ENCODE results near the gene LRRC28.
"Not testable (repeated sequence)": the region's sequence is repeated elsewhere in the genome, so short reads cannot be mapped to it uniquely, and the experiment has no call there.

Gene LRRC28

DNA sequence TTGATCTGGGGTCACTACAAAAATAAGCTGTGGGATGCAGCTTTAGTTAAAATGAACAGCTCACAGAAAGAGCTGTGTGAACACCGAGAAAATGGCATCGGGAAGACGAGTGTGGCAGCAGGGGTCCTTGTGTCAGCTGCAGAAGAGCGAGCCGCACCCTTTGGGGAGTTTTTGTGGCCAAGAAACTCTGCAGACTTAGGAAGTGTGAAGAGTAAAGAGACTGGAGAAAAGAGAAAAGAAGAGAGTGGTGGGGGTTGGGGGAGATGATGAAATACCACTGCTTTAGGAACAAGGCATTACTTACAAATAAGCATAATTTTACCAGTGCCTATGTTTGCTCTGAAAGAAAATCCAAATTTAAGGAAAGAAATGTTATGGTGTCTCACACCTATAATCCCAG lies 147.8 kb downstream of the LRRC28 start:
- TF ChIP-seq, protein P1, sequence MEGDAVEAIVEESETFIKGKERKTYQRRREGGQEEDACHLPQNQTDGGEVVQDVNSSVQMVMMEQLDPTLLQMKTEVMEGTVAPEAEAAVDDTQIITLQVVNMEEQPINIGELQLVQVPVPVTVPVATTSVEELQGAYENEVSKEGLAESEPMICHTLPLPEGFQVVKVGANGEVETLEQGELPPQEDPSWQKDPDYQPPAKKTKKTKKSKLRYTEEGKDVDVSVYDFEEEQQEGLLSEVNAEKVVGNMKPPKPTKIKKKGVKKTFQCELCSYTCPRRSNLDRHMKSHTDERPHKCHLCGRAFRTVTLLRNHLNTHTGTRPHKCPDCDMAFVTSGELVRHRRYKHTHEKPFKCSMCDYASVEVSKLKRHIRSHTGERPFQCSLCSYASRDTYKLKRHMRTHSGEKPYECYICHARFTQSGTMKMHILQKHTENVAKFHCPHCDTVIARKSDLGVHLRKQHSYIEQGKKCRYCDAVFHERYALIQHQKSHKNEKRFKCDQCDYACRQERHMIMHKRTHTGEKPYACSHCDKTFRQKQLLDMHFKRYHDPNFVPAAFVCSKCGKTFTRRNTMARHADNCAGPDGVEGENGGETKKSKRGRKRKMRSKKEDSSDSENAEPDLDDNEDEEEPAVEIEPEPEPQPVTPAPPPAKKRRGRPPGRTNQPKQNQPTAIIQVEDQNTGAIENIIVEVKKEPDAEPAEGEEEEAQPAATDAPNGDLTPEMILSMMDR (IDR thresholded peaks at IDR 0.05; ENCODE audit: low read depth, low read length, missing control alignments) = no peak
- DNase-seq (ENCODE audit: low read depth) = no peak
- no peak overlapping the region for H3K4me3 ChIP-seq (ENCODE audit: low read depth, low read length)
- in situ Hi-C loops (cut with HindIII; ENCODE audit: low sequenced_read_pairs) = no loop called here

GRCh38 chr15:99399618-99400017 lies 148.3 kb downstream of the LRRC28 start:
- no peak overlapping the region for H3K4me3 ChIP-seq (ENCODE audit: low read depth, low read length)
- DNase-seq (ENCODE audit: low read depth) = no peak
- in situ Hi-C loops (cut with HindIII; ENCODE audit: low sequenced_read_pairs) = no loop called here
- TF ChIP-seq, protein P1 (IDR thresholded peaks at IDR 0.05; ENCODE audit: low read depth, low read length, missing control alignments) = no peak

DNA sequence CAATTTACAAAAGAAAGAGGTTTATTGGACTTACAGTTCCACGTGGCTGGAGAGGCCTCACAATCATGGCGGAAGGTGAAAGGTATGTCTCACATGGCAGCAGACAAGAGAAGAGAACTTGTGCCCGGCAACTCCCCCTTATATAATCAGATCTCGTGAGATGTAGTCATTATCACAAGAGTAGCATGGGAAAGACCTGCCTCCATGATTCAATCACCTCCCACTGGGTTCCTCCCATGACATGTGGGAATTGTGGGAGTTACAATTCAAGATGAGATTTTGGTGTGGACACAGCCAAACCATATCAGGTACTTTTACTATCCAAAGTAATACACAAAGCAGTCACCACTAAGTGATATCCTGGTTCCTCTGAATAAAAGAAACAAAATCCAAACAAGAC lies 149.9 kb downstream of the LRRC28 start:
- DNase-seq (ENCODE audit: low read depth); in situ Hi-C loops (cut with HindIII; ENCODE audit: low sequenced_read_pairs); H3K4me3 ChIP-seq (ENCODE audit: low read depth, low read length): not testable (repeated sequence)

- TF ChIP-seq, protein P1 (IDR thresholded peaks at IDR 0.05; ENCODE audit: low read depth, low read length, missing control alignments) = no peak
- peak; percentile 13 for DNase-seq (ENCODE audit: low read depth)
- no peak overlapping the region for H3K4me3 ChIP-seq (ENCODE audit: low read depth, low read length)
- in situ Hi-C loops (cut with HindIII; ENCODE audit: low sequenced_read_pairs) = no loop called here
Measured at GRCh38 chr15:99402014-99402729, 150.9 kb downstream of the LRRC28 start.

DNA sequence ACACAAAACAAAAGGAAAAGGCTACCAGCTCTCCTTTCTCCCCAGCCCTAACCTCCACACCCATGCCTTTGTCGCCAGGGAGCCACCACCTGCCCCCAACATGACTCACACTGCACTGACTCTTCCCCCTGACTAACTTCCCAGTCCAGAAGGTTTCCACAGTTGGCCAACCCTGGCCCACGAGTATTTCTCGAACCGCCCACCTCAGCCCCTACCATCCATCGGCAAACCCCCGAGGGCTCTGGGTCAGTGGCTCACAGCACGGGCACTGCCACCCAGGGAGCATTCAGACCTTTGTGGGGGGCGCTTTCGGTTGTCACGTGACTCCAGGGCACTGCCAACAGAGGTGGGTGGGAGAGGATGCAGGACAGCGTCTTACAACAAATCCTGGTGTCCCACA lies 152.3 kb downstream of the LRRC28 start:
- TF ChIP-seq, protein P1 (IDR thresholded peaks at IDR 0.05; ENCODE audit: low read depth, low read length, missing control alignments) = no peak
- in situ Hi-C loops (cut with HindIII; ENCODE audit: low sequenced_read_pairs) = no loop called here
- no peak overlapping the region for H3K4me3 ChIP-seq (ENCODE audit: low read depth, low read length)
- DNase-seq (ENCODE audit: low read depth) = no peak

- in situ Hi-C loops (cut with HindIII; ENCODE audit: low sequenced_read_pairs) = no loop called here
- no peak for DNase-seq (ENCODE audit: low read depth)
- H3K4me3 ChIP-seq (ENCODE audit: low read depth, low read length) = no peak overlapping the region
- TF ChIP-seq, protein P1 (IDR thresholded peaks at IDR 0.05; ENCODE audit: low read depth, low read length, missing control alignments) = no peak
Measured at GRCh38 chr15:99404454-99404853, 153.2 kb downstream of the LRRC28 start.

DNA sequence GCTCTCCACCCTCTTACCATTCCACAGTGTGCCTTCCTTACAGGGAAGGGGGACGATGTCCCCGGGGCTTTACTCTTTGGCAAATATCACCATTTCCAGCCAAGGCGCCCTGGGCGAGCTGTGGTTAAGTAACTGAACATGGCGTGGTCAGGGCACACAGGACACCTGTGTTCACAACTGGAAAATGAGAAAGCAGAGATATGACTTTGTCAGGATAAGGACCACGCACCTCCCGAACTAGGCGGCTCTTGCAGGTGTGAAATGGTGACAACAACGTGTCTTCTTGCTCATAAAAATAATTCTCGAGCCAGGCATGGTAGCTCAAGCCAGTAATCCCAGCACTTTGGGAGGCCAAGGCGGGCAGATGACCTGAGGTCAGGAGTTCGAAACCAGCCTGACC lies 154.8 kb downstream of the LRRC28 start:
- H3K4me3 ChIP-seq (ENCODE audit: low read depth, low read length) = no peak overlapping the region
- TF ChIP-seq, protein P1 (IDR thresholded peaks at IDR 0.05; ENCODE audit: low read depth, low read length, missing control alignments) = no peak
- no peak for DNase-seq (ENCODE audit: low read depth)
- in situ Hi-C loops (cut with HindIII; ENCODE audit: low sequenced_read_pairs) = no loop called here

Measured in astrocyte of the cerebellum (primary cell).